OCI-LY3 (cell line): ENCODE results near the gene CADM2.

Source experiments
- CTCF ChIP-seq: fragments of 200-600, 300-600 bp; sonication (generic); IDR thresholded peaks from 2 replicates; pipeline ENCODE4 v1.5.1; 2014; ENCODE audit warnings: antibody characterized with exemption, low read length, low read depth
- EZH2phosphoT487 ChIP-seq: fragments of 200-600 bp; shearing (Covaris generic); IDR thresholded peaks from 2 replicates; pipeline ENCODE4 v1.6.1; 2018; ENCODE audit warnings: antibody characterized with exemption, mixed run types, low read depth

GRCh38 chr3:84987706-84988504, 29.1 kb downstream of the CADM2 start:
- no peak for TF ChIP-seq CTCF
- no peak for TF ChIP-seq EZH2phosphoT487
